ENCODE data around the gene CTF1.
"Not testable (repeated sequence)": the region's sequence is repeated elsewhere in the genome, so short reads cannot be mapped to it uniquely, and the experiment has no call there.

The CTF1 gene, protein sequence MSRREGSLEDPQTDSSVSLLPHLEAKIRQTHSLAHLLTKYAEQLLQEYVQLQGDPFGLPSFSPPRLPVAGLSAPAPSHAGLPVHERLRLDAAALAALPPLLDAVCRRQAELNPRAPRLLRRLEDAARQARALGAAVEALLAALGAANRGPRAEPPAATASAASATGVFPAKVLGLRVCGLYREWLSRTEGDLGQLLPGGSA

DNA sequence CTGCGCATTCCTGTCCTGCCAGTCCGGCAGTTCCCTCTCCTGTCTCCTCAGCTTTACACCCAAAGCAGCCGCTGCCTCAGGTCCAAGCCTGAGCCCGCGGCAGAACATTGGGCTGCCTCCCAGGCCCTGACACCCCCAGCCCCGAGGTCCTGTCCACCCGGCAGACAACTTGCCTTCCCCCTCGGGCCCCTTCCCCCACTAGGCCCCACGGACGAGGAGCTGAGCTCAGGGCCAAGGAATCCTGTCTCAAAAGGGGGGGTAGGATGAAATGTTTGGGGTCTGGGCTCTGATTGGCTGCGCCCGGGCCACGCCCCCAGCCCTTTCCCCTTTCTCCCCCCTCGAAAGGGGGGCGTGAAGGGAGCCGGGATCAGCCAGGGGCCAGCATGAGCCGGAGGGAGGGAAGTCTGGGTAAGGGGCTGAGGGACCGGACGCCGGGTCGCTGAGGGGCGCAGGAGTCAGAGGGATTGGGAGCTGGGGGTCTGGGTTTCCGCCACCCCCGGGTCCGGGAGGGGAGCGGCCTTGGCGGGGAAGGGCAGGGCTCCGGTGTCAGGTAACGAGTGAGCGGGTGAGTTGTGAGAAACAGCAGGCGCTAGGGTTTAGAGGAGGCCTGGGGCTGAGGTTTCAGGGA, at the start of gene CTF1:
TSS of gene CTF1 (plus strand) at position 354 of the 628 bp plus-strand sequence. CDS start at position 384, 30 bp downstream.
- DNase-seq (ENCODE audit: low spot score): peak; percentile 82

DNA sequence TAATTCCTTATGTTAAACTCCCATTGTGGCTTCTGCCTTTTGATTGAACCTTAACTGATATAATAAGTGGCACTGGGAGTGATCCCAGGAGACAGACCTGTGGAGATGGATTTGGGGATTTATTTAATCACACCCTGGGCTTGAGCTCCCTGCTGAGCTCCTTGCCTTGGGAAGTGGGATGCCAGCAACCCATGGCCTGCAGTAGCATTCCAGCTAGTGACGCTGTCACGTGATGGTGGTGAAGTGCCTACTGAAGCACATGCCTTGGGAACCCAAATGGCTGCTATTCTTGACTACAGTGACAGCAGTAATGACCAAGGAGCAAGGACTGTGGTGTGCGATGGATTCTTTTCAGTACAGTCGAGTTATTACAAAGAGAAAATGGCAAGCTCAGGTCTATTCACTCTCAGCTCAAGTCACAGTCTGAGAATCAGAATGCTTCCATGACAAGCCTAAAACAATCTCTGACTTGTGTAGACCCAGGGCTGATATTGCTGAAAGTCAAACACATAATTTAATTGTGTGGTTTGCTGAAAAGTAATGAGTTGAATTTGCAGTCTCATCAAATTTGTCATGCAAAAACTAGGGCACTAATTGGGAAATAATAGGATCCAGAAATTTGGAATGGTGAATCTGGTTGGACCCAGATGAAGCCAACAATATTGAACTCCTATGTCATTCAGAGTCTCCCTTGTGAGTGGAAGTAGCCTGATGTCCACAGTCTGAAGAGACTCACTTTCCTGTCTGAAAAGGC, 49.6 kb upstream of the CTF1 start:
- no peak for DNase-seq (ENCODE audit: low spot score)

DNA sequence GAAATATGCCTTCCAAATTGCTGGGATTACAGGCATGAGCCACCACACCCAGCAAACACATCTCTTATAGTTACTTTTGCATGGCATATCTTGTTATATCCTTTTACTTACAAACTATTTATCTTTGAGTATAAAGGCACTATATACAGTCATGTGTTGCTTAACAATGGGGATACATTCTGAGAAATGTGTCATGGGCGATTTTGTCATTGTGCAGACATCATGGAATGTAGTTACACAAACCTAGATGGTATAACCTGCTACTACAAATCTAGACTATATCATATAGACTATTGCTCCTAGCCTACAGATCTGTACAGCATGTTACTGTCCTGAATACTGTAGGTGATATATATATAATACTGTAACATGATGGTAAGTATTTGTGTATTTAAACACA, 46.2 kb upstream of the CTF1 start:
- DNase-seq (ENCODE audit: low spot score): no peak

DNA sequence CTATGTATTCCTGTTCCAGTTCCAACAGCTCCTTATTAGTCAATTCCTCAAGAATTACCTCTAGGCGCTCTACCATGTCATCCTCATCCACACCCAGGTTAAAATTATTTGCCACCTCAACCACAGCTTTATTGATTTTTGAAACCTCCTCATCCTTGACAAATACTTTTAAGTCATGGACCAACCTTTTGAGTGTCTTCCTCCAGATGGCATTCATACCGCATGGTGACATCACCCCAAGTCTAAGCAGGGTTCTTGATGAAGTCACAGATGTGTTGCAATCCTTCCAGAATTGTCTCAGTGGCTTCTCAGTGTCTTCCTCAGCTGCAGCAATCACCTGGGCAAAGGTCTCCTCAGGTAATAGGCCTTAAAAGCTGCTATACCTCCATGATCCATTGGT, 42.7 kb upstream of the CTF1 start:
- peak; percentile 86 for DNase-seq (ENCODE audit: low spot score)

DNA sequence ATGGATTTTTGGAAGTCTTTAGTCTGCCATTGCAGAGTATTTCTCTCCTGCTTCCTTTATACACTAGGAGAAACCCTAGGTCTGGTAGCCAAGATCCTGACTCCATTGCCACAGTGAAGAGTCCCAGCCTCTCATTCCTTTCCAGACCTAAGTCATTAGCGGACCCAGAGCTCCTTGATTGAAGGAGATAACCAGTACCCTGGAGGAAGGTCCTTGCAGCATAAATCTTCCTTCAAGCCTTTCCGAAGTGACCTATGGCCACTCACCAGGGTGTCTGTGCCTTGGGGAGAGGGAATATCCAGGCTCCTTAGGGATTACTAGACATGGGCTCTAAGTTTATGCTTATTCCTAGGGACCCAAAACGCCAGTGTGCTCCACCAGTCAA, 38.3 kb upstream of the CTF1 start:
- no peak for DNase-seq (ENCODE audit: low spot score)

DNA sequence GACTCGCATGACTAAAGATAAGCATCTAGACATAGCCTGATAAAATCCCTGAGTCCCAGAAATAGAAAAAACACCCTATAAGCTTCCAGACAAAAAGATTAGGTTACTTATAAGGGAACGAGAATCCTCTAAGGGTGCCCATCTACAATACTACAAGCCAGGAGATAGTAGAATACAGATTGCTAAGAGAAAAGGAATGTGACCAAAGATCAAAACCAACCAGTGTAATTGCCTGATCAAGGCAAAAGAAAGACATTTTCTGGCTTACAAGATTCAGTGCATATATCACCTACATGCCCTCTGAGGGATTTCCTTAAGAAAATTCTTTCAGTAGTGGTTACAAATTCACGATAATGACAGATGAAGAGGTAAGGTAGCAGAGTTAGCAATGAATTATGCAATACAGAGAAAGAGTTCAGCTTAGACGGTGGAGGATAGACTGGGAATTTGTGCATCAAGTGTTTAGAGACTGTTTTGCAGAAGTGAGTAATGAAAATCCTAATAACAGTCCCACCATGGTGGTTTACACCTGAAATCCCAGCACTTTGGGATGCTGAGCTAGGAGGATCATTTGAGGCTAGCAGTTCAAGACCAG, 37.5 kb upstream of the CTF1 start:
- no peak for DNase-seq (ENCODE audit: low spot score)

DNA sequence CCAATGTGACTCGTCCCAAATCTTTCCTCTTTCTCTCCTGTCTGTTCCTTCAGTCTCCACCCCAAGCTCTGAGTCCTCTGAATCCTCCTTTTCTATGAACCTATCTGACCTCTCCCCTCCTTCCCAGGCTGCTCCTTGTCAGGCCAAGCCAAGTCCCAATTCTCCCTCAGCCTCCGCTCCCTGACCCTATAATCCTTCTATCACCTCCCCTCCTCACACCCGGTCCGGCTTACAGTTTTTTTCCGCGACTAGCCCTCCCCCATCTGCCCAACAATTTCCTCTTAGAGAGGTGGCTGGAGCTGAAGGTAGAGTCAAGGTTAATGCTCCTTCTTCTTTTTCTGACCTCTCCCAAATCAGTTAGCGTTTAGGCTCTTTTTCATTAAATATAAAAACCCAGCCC, 35.7 kb upstream of the CTF1 start:
- DNase-seq (ENCODE audit: low spot score): not testable (repeated sequence)

DNA sequence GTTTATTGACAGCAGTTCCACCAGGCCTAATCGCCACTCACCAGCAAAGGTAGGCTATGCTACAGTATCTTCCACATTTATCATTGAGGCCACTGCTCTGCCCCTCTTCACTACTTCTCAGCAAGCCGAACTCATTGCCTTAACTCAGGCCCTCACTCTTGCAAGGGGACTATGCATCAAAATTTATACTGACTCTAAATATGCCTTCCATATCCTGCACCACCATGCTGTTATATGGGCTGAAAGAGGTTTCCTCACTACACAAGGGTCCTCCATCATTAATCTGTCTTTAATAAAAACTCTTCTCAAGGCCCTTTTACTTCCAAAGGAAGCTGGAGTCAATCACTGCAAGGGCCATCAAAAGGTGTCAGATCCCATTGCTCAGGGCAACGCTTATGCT, 33.2 kb upstream of the CTF1 start:
- not testable (repeated sequence) for DNase-seq (ENCODE audit: low spot score)

DNA sequence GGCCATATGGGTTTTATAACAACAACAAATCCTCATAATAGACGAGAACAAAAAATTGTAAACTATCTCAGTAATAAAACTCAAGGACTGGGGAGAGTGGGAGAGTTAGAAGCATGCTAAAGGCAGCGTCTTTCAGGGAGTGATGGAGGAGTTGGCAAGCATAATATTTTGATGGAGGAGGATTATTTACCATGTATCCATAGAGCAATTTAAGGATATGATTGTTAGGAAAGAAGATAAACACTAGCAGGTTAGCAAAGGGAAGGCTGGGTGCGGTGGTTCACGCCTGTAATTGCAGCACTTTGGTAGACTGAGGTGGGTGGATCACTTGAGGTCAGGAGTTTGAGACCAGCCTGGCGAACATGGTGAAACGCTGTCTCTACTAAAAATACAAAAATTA, 30.4 kb upstream of the CTF1 start:
- no peak for DNase-seq (ENCODE audit: low spot score)

DNA sequence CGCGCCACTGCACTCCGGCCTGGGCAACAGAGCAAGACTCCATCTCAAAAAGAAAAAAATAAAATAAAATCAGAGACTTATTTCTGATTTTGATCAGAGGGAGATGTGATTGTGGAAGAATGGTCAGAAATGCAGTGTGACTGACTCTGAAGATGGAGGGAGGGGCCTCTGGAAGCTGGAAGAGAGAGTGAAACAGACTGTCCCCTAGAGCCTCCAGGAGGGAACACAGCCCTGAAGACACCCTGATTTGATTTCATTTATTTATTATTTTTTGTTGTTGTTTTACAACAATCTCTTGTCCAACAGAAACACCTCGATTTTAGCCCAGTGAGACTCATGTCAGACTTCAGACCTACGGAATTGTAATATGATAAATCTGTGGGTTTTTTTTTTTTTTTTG, 28.7 kb upstream of the CTF1 start:
- DNase-seq (ENCODE audit: low spot score): no peak

DNA sequence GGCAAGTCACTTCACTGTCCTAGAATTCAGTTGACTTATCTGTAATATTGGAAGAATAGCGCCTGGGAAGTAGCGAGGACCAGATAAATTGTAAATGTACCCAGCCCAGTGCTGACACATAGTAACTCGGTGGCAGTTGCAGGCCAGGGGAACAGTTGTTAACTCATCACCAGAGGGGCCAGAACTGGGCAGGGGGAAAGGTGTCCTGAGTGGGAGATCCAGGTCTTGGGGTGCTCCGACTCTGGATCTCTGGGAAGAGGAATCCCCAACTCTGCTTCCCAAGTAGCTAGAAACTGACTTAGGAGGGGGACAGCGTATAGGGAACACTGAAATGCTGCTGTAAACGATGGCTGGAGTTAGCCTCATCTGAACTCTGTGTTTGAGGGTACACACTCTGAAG, 25.5 kb upstream of the CTF1 start:
- DNase-seq (ENCODE audit: low spot score): no peak

DNA sequence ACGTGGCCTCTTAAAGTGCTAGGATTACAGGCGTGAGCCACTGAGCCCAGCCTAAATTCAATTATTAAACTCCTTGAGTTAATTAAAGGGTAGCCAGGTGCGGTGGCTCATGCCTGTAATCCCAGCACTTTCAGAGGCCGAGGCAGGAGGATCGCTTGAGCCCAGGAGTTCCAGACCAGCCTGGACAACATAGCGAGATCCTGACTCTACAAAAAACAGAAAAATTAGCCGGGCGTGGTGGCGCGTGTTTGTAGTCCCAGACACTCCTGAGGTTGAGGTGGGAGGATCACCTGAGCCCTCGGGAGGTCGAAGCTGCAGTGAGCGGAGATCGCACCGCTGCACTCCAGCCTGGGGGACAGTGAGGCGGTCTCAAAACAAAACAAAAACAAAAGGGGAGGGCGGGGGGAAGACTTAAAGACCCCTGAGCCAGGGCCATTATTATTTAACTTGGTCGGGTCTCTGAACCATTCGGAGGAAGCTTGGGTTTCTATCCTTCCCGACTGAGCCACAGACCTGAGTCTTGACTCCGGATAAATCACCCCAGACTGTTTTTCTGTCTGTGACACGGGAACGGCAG, 22.1 kb upstream of the CTF1 start:
- peak; percentile 15 for DNase-seq (ENCODE audit: low spot score)

DNA sequence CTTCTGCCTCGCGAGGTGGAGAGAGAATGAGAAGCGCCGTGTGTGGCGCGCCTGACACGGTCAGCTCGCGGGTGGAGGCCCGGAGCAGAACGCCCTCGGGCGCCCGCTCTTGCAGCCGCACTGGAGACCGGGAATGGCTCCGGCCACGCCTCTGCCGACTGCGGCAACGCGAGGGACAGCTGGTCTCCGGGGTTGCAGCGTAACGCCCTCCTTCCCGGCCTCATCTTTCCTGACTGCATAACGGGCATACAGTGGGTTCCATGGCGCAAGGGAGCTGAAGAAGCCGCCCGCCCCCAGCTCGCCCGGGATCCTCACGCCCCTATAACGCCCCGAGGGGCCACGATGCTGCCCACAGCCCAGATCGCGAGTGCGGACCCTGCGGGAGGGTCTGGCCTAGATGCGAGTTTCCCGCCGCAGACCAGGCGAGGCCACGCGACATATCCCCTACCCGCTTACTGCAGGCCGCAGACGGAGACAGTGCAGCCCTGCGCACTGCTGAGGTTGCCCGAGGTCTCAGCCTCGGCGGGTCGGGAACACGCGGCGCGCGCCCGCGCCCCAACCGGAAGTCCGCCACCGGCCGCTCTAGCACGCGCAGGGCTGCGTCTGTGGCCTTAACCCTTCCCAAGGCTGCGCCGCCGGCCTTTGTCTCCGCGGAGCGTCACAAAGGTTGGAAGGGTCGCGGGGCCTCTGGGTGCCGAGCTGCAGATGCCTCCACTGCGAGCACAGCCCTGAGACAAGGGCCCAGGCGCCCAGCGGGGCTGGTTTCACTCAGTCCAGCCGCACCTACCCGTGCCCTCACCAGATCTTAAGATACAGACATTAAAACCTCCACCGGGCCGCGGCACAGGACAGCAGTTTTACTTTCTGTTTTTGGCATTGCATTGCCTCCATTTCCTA, 21.3 kb upstream of the CTF1 start:
- peak; percentile 92 for DNase-seq (ENCODE audit: low spot score)

DNA sequence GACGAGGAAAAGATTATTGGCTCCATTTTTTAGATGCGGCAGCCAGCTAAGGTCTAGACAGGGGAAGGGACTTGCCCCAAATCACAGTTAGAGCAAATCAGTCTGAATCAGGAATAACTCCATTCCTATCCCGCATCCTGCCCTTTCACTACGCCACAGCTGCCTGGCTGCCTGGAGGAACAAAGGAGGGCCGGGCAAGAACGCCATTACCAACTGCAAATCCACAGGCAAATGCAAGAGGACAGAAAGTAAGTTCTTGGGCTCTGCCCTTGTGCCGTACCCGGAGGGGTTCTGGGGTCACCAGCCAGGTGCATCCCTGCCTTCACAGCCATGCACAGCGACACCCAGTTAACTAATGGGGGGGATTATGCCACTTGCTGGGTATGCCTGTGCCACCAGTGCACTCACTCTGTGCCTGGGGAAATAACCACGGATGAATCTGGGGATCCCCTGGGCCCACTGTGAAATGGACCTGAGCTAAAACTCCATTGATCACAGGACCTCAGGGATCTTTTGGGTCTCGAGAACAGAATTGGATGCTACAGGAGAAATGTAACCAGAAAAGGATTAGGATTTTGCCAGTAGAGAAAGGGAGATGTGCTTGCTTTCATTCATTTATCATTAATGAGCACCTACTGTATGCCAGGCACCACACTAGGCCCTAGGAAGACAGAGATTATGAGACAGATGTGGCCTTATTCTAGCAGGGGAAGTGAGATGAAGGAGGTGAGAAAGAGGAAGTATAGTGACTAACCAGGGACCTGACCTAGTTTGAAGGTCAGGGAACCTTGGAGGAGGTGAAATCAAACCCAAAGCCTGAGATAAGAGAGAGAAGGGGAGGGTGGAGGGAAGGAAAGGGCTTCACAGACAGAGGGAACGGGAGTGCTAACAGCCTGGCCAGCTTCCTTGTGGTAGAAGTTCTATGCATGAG, 20.3 kb upstream of the CTF1 start:
- DNase-seq (ENCODE audit: low spot score): peak; percentile 31

DNA sequence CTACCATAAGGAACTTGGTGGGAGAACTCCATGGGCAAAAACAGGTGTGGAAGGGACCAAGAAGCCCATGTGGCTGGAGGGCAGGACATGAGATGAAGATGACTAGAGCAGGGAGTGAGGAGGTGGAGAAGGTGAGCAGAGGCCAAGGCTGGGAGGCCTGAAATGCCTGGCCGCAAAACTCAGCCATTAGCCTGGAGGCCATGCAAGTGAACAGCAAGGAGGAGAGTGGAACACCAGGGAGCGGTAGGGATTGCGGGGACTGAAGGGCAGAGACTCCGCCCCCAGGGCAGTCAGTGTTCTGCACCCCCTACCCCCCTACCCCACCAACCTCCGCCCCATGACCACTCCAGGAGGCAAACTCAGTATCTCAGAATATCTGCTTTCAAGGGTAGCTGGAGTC, 19.5 kb upstream of the CTF1 start:
- no peak for DNase-seq (ENCODE audit: low spot score)

DNA sequence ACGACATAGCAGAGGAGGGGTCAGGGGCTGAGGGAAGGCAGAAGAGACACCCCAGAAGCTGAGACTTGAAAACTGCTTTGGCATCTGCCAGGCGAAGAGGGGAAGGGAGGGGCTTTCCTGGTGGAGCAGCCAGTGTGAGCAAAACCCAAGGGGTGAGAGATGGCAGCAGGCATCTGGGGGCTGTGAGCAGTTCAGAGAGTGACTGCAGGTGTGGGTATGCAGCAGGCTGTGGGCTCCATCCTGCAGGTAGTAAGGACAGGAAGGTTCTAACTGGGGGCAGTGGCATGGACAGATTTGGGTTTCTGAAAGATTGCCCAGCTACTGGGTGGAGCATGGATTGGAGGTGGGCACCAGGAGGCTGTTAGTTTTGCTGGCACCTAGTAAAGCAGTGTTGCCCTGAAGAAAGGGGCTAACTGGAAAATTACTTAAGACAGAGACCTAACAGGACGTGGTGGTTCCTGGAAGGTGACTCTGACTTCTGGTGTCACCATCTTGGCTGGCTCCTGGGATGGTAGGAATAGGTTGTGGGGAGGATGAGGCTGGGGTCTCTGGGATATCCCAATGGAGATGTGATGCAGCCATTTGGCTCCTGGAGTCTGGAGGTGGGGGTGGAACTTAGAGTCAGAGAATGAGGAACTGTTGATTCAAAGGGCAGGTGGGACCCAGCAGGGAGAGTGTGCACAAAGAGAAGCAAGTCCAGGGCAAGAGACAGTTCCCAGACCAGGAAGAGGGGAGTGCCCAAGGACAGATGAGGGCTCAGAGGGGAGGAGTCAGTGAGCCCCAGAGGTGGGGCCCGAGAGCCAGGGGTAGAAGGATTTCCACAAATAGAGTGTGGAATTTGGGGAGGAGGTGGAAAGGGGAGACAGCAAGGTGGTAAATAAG, 13.7 kb upstream of the CTF1 start:
- DNase-seq (ENCODE audit: low spot score): no peak

DNA sequence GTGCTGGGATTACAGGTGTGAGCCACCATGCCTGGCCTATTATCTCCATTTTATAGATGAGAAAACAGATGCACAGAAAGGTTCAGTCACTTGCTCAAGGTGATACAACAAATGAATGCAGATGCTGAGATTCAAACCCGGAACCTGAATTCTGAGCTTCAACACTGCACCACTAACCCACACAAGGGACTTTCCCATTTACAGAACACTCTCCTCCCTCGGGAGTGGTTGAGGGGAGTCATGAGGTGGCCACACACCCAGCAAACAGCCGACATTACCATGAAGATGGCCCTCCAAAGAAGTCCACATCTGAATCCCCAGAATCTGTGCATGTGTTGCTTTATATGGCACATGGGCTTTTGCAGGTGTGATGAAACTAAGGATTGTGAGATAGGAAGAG, 11.7 kb upstream of the CTF1 start:
- no peak for DNase-seq (ENCODE audit: low spot score)

DNA sequence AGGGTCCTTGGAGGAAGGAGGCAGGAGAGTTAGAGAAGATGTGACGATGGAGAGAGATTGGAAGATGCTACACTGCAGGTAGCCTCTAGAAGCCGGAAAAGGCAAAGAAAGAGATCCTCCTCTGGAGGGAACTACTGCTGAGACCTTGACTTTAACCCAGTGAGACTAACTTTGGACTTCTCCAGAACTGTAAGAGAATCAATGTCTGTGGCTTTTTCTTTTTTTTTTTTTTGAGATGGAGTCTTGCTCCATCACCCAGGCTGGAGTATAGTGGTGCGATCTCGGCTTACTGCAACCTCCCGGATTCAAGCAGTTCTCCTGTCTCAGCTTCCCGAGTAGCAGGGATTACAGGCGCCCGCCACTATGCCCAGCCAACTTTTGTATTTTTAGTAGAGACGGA, 11.2 kb upstream of the CTF1 start:
- DNase-seq (ENCODE audit: low spot score): no peak

DNA sequence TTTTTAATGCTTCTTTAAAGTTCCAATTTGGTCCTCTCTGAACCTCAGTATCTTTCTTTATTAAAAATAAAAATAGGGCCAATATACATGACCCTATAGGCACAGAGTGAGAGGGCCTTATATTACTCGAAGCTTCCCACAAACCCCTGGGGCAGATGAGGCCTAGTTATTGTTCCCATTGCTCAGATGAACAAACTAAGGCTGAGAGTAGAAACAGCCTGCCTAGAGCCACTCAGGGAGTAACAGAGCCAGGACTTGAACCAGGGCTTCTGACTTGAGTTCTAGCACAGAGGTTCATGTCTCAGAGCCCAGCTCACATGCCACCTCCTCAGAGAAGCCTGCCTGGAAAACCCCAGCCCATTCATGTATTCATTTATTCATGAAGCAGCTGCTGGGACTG, 10.3 kb upstream of the CTF1 start:
- DNase-seq (ENCODE audit: low spot score): no peak

DNA sequence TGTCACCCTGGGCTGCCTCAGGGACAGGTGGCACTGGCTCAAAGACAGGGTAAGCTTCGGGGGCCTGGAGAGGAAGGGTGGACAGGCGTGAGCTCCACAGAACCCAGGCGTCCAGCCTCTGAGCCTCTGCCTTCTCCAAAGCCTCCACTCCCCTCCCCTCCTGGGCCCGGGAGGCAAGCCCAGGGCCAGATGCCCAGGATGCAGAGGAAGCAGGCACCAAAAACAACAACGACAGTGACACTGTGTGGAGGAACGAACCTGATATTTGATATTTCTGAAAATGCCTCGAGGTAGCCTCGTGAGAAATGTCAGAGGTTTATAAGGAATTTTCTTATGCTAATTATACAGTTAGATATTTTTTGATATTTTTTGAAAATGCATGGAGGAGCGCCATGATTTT, 8.5 kb upstream of the CTF1 start:
- no peak for DNase-seq (ENCODE audit: low spot score)
